Upper lobe of left lung (tissue), 4 donors: ENCODE results near the gene DOK7.

Source experiments
- CTCF ChIP-seq, 6 experiments: fragments of 450-650 bp in 4 of 6; fragments of 200-600 bp in 2 of 6; sonication (generic) in 2 of 6; IDR thresholded peaks; one replicate each; pipeline ENCODE4 v1.5.1; 2016 to 2019; ENCODE audit warnings: antibody characterized with exemption in 6 of 6
- POLR2A ChIP-seq, 4 donors: fragments of 450-650 bp; IDR thresholded peaks; one replicate each; pipeline ENCODE4 v1.5.1; 2016 to 2017; ENCODE audit warnings: antibody characterized with exemption in 4 of 4, mild to moderate bottlenecking in 2 of 4
- POLR2AphosphoS5 ChIP-seq, 2 donors: sonication (generic); formaldehyde crosslinking; IDR thresholded peaks; one replicate each; pipeline ENCODE4 v1.5.1; 2017; ENCODE audit warnings: antibody characterized with exemption in 2 of 2

GRCh38 chr4:3498901-3499510 is 35.9 kb downstream of the DOK7 start:
- TF ChIP-seq CTCF (IDR thresholded peaks at IDR 0.05) (no peak), POLR2A (IDR thresholded peaks at IDR 0.05) (no peak), POLR2AphosphoS5 (IDR thresholded peaks at IDR 0.05) (no peak)
